Measurements from ENCODE around the gene ALX3.
A peak's percentile ranks its signal among the peaks of the same experiment; 100 is the strongest.

The ALX3 gene

GRCh38 chr1:110048240-110048639 lies 22.2 kb downstream of the ALX3 start:
- no peaks in the 10 kb centered on the region for H3K27me3 ChIP-seq (ENCODE audit: control insufficient read depth in 1 of 2, insufficient read depth in 2 of 2, low read length in 2 of 2)
- H3K4me1 ChIP-seq (ENCODE audit: control insufficient read depth in 1 of 2, insufficient read depth in 2 of 2, low read length in 2 of 2): peaks cover 19 to 22% of the 10 kb centered on the region in 2 donors
- H3K4me3 ChIP-seq (ENCODE audit: low read depth in 1 of 2, low read length in 2 of 2): no peak overlapping the region
- H3K9ac ChIP-seq (ENCODE audit: low read depth in 1 of 2, low read length in 2 of 2): no peak overlapping the region
- no peaks in the 10 kb centered on the region for H3K9me3 ChIP-seq (ENCODE audit: control insufficient read depth in 1 of 2, low read length in 2 of 2)
- peaks cover 68 to 92% of the 10 kb centered on the region in 2 donors for H3K36me3 ChIP-seq (ENCODE audit: control insufficient read depth in 1 of 2, insufficient read depth in 2 of 2, low read length in 2 of 2)
- no peak overlapping the region for H3K27ac ChIP-seq (ENCODE audit: low read depth, low read length)

- Histone ChIP-seq H3K27me3 (ENCODE audit: control insufficient read depth in 1 of 2, insufficient read depth in 2 of 2, low read length in 2 of 2) (no peaks in the 10 kb centered on the region), H3K9ac (ENCODE audit: low read depth in 1 of 2, low read length in 2 of 2) (no peak overlapping the region), H3K9me3 (ENCODE audit: control insufficient read depth in 1 of 2, low read length in 2 of 2) (no peaks in the 10 kb centered on the region), H3K27ac (ENCODE audit: low read depth, low read length) (no peak overlapping the region), H3K4me1 (ENCODE audit: control insufficient read depth in 1 of 2, insufficient read depth in 2 of 2, low read length in 2 of 2) (peaks cover 19 to 22% of the 10 kb centered on the region in 2 donors), H3K4me3 (ENCODE audit: low read depth in 1 of 2, low read length in 2 of 2) (no peak overlapping the region), H3K36me3 (ENCODE audit: control insufficient read depth in 1 of 2, insufficient read depth in 2 of 2, low read length in 2 of 2) (peaks cover 70 to 92% of the 10 kb centered on the region in 2 donors)
These were observed 23.0 kb downstream of the ALX3 start for GRCh38 chr1:110047463-110047862.

DNA sequence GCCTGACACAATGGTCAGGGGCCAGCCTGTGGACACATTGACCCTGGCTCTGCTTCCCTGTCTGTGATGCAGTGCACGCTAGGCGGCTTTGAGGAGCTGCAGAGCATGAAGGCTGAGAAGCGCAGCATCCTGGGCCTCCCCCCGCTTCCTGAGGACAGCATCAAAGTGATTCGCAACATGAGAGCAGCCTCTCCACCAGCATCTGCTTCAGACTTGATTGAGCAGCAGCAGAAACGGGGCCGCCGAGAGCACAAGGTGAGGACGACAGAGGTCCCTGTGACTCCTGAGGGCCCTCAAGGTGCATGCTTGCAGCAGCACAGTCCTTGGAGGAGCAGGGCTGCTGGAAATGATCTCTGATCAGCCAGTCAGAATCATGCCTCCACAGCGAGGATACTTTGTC lies 27.5 kb downstream of the ALX3 start:
- Histone ChIP-seq H3K9ac (ENCODE audit: low read depth in 1 of 2, low read length in 2 of 2) (no peak overlapping the region), H3K4me3 (ENCODE audit: low read depth in 1 of 2, low read length in 2 of 2) (no peak overlapping the region), H3K36me3 (ENCODE audit: control insufficient read depth in 1 of 2, insufficient read depth in 2 of 2, low read length in 2 of 2) (peaks cover 82 to 96% of the 10 kb centered on the region in 2 donors), H3K4me1 (ENCODE audit: control insufficient read depth in 1 of 2, insufficient read depth in 2 of 2, low read length in 2 of 2) (peaks cover 0 to 1% of the 10 kb centered on the region in 2 donors), H3K27ac (ENCODE audit: low read depth, low read length) (no peak overlapping the region), H3K27me3 (ENCODE audit: control insufficient read depth in 1 of 2, insufficient read depth in 2 of 2, low read length in 2 of 2) (no peaks in the 10 kb centered on the region), H3K9me3 (ENCODE audit: control insufficient read depth in 1 of 2, low read length in 2 of 2) (no peaks in the 10 kb centered on the region)

DNA sequence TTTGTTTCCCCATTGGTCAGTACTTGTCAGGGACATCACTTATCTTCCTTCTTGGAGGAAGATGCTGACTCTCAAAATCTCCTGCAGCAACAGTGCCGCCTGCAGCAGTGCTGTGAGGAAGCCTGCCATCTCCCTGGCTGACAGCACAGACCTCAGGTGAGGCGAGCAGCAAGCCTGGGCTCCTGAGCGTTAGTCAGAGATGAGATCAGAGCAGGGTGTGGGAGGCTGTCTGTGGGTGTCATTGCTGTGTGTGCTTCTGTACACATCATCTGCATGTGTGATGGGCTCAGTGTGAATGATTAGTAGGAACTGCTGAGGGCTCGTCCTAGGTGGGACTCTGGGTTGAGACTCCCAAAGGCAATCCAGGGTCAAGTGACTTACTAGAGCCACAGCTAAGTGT lies 29.9 kb downstream of the ALX3 start:
- H3K27ac ChIP-seq (ENCODE audit: low read depth, low read length): no peak overlapping the region
- peaks cover 4 to 10% of the 10 kb centered on the region in 2 donors for H3K4me1 ChIP-seq (ENCODE audit: control insufficient read depth in 1 of 2, insufficient read depth in 2 of 2, low read length in 2 of 2)
- no peaks in the 10 kb centered on the region for H3K27me3 ChIP-seq (ENCODE audit: control insufficient read depth in 1 of 2, insufficient read depth in 2 of 2, low read length in 2 of 2)
- H3K9ac ChIP-seq (ENCODE audit: low read depth in 1 of 2, low read length in 2 of 2): no peak overlapping the region
- H3K4me3 ChIP-seq (ENCODE audit: low read depth in 1 of 2, low read length in 2 of 2): no peak overlapping the region
- no peaks in the 10 kb centered on the region for H3K9me3 ChIP-seq (ENCODE audit: control insufficient read depth in 1 of 2, low read length in 2 of 2)
- peaks cover 67 to 79% of the 10 kb centered on the region in 2 donors for H3K36me3 ChIP-seq (ENCODE audit: control insufficient read depth in 1 of 2, insufficient read depth in 2 of 2, low read length in 2 of 2)

DNA sequence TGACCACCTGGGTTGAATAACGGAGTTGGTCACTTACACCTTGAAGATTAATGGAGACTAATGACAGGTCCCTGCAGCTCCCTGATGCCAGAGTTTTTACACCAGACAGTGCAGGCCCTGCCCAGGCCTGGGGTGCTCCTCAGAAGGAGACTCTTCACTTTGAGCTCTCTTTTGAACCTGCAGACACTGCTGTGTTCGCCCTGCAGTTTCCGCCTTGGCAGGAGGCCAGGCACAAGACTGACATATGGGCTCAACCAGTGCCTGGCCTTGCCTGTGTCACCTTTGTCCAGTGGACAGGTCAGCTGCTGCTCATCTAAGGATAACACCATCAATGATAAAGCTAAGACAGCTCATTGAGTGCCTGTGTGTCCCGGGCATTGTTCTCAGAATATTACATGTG lies 30.8 kb downstream of the ALX3 start:
- peaks cover 60 to 70% of the 10 kb centered on the region in 2 donors for H3K36me3 ChIP-seq (ENCODE audit: control insufficient read depth in 1 of 2, insufficient read depth in 2 of 2, low read length in 2 of 2)
- H3K27ac ChIP-seq (ENCODE audit: low read depth, low read length): no peak overlapping the region
- no peak overlapping the region for H3K9ac ChIP-seq (ENCODE audit: low read depth in 1 of 2, low read length in 2 of 2)

GRCh38 chr1:110038271-110038670 lies 32.2 kb downstream of the ALX3 start:
- Histone ChIP-seq H3K4me3 (ENCODE audit: low read depth in 1 of 2, low read length in 2 of 2) (no peak overlapping the region), H3K27ac (ENCODE audit: low read depth, low read length) (no peak overlapping the region), H3K4me1 (ENCODE audit: control insufficient read depth in 1 of 2, insufficient read depth in 2 of 2, low read length in 2 of 2) (peaks cover 15% of the 10 kb centered on the region in 2 donors), H3K9me3 (ENCODE audit: control insufficient read depth in 1 of 2, low read length in 2 of 2) (no peaks in the 10 kb centered on the region), H3K9ac (ENCODE audit: low read depth in 1 of 2, low read length in 2 of 2) (no peak overlapping the region), H3K27me3 (ENCODE audit: control insufficient read depth in 1 of 2, insufficient read depth in 2 of 2, low read length in 2 of 2) (no peaks in the 10 kb centered on the region), H3K36me3 (ENCODE audit: control insufficient read depth in 1 of 2, insufficient read depth in 2 of 2, low read length in 2 of 2) (peaks cover 48 to 58% of the 10 kb centered on the region in 2 donors)

More for the DNA sequence above, 30.8 kb downstream of the ALX3 start:
- Histone ChIP-seq H3K27me3 (ENCODE audit: control insufficient read depth in 1 of 2, insufficient read depth in 2 of 2, low read length in 2 of 2) (no peaks in the 10 kb centered on the region), H3K9me3 (ENCODE audit: control insufficient read depth in 1 of 2, low read length in 2 of 2) (no peaks in the 10 kb centered on the region), H3K4me3 (ENCODE audit: low read depth in 1 of 2, low read length in 2 of 2) (no peak overlapping the region), H3K4me1 (ENCODE audit: control insufficient read depth in 1 of 2, insufficient read depth in 2 of 2, low read length in 2 of 2) (peaks cover 7 to 15% of the 10 kb centered on the region in 2 donors)

DNA sequence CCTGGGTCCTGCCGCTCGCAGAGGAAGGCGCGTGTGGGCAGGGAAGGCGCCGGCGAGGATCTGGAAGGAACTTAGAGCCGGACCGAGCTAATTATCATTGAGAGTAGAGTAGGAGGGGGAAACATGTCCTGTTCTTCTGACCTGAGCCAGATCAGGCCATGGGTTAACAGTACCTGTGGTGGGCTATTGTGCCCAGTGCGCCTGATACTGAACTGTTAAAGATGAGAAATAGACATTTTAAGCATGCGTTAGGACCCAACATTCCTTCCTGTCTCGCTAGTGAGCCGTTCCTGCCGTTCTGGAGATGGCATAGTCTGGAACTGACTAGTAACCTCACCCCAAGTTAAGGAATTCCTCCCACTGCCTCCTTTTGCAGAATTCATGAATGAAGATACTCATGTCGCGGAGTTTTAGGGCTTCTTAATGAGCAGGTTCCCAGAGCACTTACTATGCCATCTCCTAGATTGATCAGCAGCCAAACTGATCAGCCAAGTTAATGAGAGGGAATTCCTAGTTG lies 35.2 kb downstream of the ALX3 start:
- Histone ChIP-seq H3K36me3 (ENCODE audit: control insufficient read depth in 1 of 2, insufficient read depth in 2 of 2, low read length in 2 of 2) (peaks cover 20 to 28% of the 10 kb centered on the region in 2 donors), H3K27ac (ENCODE audit: low read depth, low read length) (no peak overlapping the region), H3K9ac (ENCODE audit: low read depth in 1 of 2, low read length in 2 of 2) (peak overlapping the region; percentile 71 to 87), H3K4me1 (ENCODE audit: control insufficient read depth in 1 of 2, insufficient read depth in 2 of 2, low read length in 2 of 2) (peaks cover 15 to 19% of the 10 kb centered on the region in 2 donors), H3K4me3 (ENCODE audit: low read depth in 1 of 2, low read length in 2 of 2) (peak overlapping the region; percentile 82 to 95), H3K9me3 (ENCODE audit: control insufficient read depth in 1 of 2, low read length in 2 of 2) (no peaks in the 10 kb centered on the region), H3K27me3 (ENCODE audit: control insufficient read depth in 1 of 2, insufficient read depth in 2 of 2, low read length in 2 of 2) (no peaks in the 10 kb centered on the region)

- Histone ChIP-seq H3K27me3 (ENCODE audit: control insufficient read depth in 1 of 2, insufficient read depth in 2 of 2, low read length in 2 of 2) (no peaks in the 10 kb centered on the region), H3K4me1 (ENCODE audit: control insufficient read depth in 1 of 2, insufficient read depth in 2 of 2, low read length in 2 of 2) (peaks cover 15 to 19% of the 10 kb centered on the region in 2 donors), H3K9ac (ENCODE audit: low read depth in 1 of 2, low read length in 2 of 2) (peak within 1 kb of the TSS; percentile 71 to 87), H3K4me3 (ENCODE audit: low read depth in 1 of 2, low read length in 2 of 2) (peak within 1 kb of the TSS; percentile 82 to 95), H3K9me3 (ENCODE audit: control insufficient read depth in 1 of 2, low read length in 2 of 2) (no peaks in the 10 kb centered on the region), H3K27ac (ENCODE audit: low read depth, low read length) (peak within 1 kb of the TSS; percentile 72), H3K36me3 (ENCODE audit: control insufficient read depth in 1 of 2, insufficient read depth in 2 of 2, low read length in 2 of 2) (peaks cover 16 to 21% of the 10 kb centered on the region in 2 donors)
These were observed 35.8 kb downstream of the ALX3 start, which contains the start of gene STRIP1 for GRCh38 chr1:110034451-110035235. STRIP1 (plus strand) TSS chr1:110034624; CDS start chr1:110034638, 14 bp downstream.

GRCh38 chr1:110034040-110034450 lies 36.4 kb downstream of the ALX3 start:
- Histone ChIP-seq H3K27me3 (ENCODE audit: control insufficient read depth in 1 of 2, insufficient read depth in 2 of 2, low read length in 2 of 2) (no peaks in the 10 kb centered on the region), H3K4me3 (ENCODE audit: low read depth in 1 of 2, low read length in 2 of 2) (peak overlapping the region; percentile 82 to 95), H3K9ac (ENCODE audit: low read depth in 1 of 2, low read length in 2 of 2) (no peak overlapping the region), H3K36me3 (ENCODE audit: control insufficient read depth in 1 of 2, insufficient read depth in 2 of 2, low read length in 2 of 2) (peaks cover 10 to 15% of the 10 kb centered on the region in 2 donors), H3K4me1 (ENCODE audit: control insufficient read depth in 1 of 2, insufficient read depth in 2 of 2, low read length in 2 of 2) (peaks cover 15 to 19% of the 10 kb centered on the region in 2 donors), H3K9me3 (ENCODE audit: control insufficient read depth in 1 of 2, low read length in 2 of 2) (no peaks in the 10 kb centered on the region), H3K27ac (ENCODE audit: low read depth, low read length) (no peak overlapping the region)

- no peaks in the 10 kb centered on the region for H3K27me3 ChIP-seq (ENCODE audit: control insufficient read depth in 1 of 2, insufficient read depth in 2 of 2, low read length in 2 of 2)
- H3K9me3 ChIP-seq (ENCODE audit: control insufficient read depth in 1 of 2, low read length in 2 of 2): no peaks in the 10 kb centered on the region
- H3K9ac ChIP-seq (ENCODE audit: low read depth in 1 of 2, low read length in 2 of 2): no peak overlapping the region
- peaks cover 15 to 19% of the 10 kb centered on the region in 2 donors for H3K4me1 ChIP-seq (ENCODE audit: control insufficient read depth in 1 of 2, insufficient read depth in 2 of 2, low read length in 2 of 2)
- no peak overlapping the region for H3K27ac ChIP-seq (ENCODE audit: low read depth, low read length)
- H3K36me3 ChIP-seq (ENCODE audit: control insufficient read depth in 1 of 2, insufficient read depth in 2 of 2, low read length in 2 of 2): peaks cover 4 to 9% of the 10 kb centered on the region in 2 donors
- H3K4me3 ChIP-seq (ENCODE audit: low read depth in 1 of 2, low read length in 2 of 2): no peak overlapping the region
These were observed 37.1 kb downstream of the ALX3 start for GRCh38 chr1:110033421-110033820.
